ENCODE measurements around the gene ETS1.

The ETS1 gene

DNA sequence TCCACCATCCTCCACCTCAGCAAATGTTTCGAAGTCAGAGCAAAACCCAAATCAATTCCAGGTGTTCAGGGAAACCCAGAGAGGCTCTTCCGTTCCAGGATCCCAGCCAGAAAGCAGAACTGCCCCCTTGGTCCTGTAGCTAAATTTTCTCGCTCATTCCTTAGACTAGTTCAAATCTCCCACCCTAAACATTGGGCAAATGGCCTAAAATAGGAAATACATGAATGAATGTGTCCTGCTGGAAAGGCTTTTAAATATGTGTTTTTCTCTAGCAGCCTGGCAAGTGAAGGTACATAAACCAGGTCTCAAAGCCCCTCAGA, 89.6 kb downstream of the ETS1 start:
- no peak for DNase-seq

DNA sequence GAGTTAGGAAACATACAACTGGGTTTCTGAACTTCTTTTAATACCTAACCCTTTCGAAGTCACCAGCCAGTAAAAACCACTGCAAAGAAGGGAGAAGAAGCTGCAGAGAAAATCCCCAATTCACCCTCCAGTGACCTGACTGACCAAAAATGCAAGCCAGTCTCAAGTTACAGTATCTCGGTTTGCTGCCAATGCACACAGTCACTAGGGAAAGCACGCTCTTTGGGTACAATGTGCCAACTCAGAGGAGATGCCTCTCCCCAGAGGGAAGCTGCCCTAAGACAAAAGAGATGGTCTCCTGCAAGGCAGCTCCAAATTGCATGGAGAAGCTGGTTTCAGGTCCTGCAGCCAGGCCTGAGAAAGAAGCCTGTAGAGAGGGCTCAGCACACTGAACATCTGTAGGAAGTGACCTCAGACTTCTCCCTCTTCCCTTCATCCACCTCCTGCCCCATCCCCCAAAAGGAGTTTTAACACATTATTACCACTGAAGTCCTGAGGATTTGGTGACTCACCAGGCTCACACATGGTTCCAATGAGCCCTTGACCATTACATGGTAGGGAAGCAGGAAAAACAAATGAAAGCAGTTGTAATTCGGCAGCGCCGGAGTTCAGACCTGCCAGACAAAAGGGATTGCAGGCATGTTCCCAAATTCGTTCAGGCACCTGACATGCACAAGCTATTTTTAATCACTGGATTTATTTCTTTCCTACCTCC, 90.1 kb downstream of the ETS1 start:
- DNase-seq = no peak

DNA sequence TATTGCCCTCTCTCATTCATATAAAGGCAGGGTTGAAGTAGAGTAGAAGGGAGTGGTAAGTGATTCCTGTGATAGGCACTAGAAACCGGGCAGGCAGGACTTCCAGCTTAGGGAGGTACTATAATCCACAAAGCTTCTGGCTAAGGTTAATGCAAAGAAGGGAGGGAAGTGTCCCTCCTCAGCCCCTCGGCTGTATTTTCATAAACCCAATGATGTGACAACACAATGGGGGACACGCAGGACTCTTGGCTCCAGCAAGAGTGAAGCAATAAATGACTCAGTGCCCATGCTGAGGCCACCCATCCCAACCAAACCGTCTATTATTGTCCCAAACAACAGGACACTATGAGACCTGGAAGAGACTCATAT, 90.7 kb downstream of the ETS1 start:
- DNase-seq = no peak

DNA sequence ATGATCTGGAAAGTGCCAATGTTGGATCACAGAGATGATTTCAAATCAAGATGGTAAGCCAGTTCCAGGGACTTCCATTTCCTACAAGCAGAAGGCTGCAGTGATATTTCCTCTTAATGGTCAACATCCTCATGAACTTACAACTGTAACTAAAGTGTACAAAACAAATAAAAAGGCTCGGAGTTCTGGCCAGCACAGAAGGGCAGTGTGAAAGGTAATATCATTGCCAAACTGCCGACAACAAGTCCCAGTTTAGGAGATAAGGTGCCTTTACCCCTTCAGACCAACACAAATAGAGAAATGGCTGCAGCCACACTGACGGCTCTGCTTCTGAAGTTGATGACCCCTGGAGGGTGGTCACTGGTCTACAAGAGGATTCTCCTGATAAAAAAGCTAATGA, 91.1 kb downstream of the ETS1 start:
- DNase-seq = no peak

DNA sequence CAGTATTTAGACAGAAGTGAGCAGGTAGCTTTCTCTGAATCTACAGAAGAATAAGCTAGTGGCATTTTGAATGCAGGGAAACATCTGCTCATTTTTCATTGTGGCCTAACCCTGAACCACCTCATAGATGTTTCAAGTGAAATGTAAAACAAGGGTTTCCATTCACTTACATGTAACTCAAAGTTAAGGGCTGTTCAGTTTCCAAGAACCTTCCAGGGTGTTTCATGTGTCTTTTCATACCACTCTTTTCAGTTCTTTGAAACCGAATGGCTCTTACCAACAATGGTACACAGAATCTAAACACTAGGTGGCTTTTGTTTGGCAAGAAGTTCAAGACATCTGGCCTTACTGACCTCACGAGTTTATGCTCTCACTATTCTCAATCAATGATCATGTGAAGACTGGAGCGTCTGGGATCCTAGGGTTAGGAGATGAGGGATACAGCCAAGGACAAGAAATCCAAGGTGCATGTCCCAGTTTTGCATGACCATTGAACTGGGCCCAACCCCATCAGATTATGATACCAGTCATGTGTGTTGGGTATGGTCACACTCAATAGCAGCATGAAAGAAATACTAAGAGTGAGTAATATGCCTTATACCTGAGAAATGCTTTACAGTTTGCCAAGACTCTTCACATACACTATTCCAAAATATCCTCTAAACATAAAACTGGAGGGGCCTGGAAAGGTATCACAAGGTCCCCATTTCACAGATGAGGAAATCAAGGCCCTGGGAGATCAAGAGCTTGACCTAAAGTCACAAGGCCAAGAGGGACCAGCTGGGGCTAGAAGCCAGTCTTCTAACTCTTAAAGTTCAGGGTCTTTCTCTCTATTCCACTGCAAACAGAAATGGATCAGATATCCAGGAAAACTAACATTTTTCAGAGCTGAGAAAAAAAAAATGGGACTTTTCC, 92.7 kb downstream of the ETS1 start:
- no peak for DNase-seq

DNA sequence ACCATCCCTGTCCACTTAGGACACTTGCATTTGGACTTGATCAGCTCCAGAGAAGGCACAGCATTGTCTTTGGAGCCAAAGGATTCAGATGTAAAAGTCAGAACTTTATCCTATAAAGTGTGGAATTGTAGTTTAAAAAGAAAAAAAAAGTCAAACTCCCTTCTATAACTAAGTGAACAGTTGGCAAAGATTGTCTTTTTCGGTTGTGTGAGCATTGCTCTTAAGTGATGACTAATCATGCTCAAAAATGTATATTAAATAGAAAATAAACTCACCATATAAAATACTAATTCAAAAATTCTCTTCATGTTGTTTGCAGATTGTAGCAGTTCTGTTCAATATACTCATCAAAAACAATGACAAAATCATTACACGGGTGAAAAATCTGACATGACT, 93.8 kb downstream of the ETS1 start:
- DNase-seq = no peak

DNA sequence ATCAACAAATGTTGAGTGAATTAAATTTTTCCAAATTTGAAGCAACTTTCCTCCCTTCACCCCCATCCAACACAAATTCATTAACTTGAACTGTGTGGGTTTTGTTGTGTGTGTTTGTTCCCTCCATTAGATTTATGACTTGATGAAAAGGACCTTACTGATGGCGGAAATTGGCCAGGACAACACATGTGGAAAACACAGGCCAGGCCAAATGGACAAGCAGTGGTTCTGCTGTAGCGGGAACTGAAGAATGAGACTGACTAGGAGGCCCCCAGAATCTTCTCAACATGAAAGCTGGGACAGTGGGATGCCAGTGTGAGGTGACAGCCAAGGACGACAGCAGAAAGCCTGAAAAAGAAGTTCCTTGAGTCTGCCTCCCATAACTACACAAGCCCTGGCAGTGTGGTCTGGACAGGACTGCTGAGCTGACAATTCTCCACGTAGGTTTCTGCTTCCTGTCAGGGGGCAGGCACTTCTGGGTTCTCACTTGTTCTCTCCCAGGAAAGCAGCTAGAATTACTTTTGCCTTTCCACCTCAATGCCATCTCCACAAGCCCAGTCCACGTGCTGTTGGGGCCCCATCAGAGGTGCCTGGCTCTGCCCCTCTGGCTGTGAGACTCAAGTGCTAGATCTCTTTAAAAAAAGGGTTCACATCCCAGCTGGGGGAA, 94.3 kb downstream of the ETS1 start:
- DNase-seq = no peak

DNA sequence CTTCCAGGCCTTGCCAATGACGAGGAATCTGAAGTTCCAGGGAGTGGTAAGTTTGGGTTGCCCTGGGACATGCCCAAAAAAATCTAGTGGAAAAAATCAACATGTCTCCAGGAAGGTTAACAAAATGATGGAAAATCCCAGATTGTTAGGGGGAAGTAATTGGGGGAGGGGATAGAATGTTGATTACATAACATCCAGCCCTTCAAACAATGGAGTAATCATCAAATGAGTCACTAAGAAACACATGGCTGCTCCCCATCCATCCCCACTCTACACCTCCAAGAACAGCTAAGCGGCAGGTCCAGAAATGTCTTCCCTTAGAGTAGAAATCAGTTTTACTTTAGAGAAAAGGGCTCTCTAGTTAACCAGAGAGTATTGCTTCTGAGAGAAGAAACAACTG, 94.9 kb downstream of the ETS1 start:
- DNase-seq = no peak

DNA sequence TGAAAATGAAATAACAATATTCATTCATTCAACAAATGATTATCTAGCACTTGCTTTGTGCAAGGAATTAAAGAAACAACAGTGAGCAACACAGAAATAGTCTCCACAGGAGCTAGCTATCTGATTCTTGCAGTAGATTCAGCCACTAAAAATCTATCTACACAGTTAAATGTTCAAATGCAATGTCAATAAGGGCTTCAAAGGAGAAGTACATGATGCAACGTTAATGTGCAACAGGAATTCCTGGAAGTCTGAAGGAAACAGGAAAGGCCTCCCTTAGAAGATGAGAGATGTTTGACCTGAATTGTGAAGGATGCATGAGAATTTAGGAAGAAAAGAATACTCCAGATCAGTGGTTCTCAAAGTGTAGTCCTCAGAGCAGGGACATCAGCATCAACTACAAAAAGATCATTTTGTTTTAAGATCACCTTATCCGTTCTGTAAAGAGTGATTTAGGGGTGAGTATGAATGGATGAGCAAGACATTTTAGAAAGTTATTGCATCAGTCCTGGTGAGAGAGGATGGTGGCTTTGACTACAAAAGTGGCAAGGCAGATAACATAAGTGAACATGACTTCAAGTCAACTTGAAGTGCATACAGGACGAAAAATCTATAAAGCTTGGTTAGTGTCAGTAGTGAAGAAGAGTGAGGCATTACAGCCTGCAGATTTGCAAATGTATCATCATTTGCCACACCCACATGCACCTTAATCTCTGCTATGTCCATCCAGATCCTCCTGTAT, 96.0 kb downstream of the ETS1 start:
- no peak for DNase-seq

DNA sequence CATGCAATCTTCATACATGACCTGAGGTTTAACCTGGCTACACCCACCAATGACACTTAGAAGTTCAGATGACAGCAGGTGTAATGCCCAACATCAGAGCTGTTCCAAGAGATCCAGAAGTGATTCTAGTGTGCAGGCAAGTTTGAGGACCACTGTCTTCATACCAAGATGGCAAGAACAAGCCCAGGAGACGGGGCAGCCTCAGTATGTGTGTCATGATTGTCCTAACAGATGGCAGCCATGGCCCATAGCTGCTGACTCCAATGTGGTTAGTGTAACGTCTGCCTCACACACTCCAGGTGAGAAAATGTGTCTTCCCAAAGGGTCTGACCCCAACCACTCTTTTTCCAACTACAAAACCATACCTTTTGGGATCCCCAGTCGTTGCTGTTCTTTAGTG, 97.3 kb downstream of the ETS1 start:
- DNase-seq = no peak

DNA sequence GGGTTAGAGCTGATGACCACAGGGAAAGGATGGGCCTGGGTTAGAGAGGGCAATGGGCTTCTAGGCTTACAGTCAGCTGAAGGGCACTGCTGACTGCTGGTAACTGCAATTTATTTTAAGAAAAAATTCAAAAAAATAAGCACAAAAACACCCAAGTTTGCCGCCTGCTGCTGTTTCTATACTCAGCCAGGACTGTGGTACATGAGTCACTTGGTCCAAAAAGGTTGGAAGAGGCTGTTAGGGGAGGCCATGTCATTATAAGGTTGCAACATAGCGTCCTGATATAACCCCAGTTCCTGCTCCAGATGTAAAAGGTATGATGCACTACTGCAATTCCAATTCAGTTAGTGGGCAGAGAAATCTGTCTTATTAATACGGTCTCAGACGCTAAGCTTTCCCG, 98.9 kb downstream of the ETS1 start:
- DNase-seq = no peak

DNA sequence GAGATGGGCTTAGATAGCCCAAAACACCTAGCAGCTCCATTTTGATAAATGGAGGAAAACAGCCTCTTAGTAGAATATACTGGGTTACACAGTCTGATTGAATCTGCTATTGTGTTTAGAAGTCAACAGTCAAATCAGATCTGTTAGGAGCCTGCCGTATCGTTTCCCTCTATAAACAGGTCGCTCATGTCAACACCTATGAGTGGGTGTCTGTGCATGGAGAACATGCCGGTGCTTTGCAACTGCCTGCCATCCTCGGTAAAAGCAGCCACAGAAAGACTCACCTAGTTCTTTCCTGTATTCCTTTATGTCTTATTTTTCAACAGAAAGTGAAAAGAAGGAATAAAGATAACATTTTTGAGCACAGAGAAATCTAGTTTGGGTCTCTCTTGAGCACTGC, 99.4 kb downstream of the ETS1 start:
- no peak for DNase-seq

DNA sequence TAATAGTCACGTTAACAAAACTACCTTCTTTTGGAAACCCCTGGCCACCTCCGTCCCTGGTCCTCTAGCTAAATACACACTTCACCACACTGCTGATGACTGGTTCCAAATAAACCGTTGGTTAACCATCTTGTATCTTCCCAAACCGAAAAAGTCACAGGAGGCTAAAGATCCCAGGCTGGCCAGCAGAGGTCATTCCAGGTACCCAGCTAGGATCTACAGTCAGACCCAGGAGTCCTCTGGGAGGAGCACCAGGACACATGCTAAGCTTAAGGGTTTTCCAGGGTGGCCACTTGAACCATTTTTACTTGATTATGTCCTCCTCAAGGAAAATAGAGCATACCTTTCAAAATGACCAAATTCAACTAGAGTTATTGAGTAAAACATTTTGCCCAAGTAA, 103.2 kb downstream of the ETS1 start:
- DNase-seq = no peak

DNA sequence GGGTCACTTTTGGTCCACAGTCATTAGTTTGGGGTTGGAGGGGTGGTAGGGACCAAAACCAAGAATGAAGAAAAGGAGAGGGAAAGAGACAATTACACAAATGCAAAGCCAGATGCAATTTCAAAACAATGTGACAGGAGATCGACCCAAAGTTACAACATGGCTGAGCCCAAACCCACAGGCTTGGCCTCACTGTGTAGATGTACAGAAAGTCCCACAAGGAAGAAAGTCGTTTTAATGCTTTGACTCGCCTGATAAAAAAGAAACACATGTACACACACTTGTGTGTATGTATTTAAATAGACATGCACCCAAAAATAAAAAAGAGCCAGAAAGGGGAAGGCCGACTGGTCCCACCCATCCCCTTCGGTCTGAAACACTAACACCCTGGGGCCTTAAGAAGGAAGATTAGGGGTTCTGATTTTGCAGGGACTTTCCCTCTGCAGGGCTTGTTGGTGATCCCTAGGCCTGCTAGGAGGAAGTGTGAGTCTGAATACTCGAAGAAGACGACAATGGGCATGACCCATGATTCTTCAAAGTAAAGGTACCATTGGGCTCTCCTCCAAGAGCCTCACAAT, 104.1 kb downstream of the ETS1 start:
- DNase-seq = no peak

DNA sequence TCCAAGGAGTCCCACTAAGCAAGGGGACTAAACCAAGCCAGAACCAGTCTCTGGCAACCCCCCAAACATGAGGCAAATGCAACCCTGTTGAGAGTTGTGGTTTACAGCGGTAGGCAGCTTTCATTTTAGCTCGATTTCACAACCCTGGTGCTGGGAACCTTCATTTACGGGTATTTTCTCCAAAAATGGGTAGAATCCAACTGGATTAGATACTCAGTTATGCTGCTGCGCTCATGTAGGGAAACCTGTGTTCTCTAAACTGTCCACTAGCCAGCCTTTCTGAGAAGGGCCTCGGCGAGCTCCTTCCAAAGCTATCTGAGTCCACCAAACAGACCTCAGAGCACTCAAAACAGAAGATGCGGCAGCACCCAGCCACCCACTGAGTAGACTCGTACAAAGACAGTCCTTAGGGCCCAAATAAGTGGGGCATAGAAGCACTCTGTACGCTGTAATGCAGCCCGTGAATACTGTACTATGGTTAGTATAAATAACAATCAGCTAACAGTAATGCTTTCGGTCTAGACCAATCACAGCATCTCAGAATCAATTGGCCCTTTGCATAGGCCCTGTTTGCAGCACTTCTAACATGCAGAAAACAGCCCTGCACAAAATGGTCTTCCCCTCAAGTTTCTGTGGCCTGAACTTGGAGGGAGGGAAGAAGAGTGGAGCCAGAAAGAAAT, 104.7 kb downstream of the ETS1 start:
- no peak for DNase-seq

DNA sequence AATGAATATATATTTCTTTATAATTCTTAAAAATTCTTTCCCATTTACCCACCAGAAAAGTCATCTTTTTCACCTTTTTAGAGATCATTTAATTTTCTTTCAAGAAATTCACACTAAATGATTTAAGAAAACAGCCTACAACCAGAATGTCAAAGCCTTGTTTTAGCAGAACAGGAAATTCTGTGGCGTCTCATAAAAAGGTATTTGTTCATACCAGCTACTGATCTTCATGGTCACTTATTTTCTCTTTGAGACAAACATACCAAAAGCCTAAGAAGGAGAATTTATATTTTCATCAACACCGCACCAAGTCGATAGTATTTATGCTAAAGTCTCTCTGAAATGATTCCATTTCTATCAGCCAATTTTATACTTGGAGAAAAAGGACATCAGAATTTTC, 105.3 kb downstream of the ETS1 start:
- DNase-seq = no peak

DNA sequence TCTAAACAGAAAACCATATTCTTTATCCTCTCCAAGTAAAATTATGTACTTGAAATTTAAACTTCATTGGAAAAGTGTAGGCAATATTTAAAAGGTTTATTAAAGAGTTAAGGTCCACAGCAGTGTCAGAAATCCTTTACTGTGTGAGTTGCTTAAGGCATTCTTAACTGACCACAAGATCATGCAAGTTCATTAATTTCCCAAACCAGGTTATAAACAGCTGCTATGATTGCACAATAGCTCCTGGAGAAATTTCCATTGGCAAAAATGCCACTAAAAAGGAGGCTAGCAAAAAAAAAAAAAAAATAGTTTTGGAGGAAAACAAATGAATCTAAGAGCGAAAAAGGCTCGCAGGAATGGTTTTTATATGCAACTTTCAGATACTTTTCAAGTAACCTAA, 106.2 kb downstream of the ETS1 start:
- DNase-seq = no peak

DNA sequence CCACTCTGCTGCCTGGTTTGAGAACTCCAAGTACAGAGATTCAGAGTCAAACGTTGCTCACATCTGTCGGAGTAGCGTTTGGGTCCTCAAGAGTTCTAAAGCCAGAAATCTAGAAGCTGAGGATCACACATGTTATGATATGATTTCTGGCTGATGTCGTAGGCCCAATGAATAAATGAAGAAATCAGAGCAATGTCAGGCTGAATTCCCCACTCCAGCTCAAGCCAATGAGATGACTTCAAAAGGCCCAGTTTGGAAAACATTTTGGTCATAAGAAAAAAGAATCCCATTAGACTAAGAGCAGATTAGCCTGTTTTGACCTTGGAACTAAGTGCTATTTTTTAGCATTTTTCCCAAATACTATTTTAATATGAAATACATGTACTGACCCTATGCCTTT, 106.7 kb downstream of the ETS1 start:
- no peak for DNase-seq

DNA sequence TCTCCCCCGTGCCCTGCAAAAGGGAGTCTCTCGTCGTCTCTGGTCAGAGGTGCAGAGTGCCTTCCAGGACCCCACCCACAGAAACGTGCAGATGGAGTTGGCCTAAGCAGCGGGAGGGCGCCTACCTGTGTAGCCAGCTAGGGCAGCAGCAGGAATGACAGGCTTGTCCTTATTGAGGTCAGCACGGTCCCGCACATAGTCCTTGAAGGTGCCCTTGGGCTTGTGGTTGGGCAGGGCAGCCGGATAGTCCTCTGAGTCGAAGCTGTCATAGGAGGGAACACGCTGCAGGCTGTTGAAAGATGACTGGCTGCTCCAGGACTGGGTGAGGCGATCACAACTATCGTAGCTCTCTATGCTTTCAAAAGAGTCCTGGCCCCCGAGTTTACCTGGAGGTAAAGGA, 107.3 kb downstream of the ETS1 start:
- DNase-seq = no peak

DNA sequence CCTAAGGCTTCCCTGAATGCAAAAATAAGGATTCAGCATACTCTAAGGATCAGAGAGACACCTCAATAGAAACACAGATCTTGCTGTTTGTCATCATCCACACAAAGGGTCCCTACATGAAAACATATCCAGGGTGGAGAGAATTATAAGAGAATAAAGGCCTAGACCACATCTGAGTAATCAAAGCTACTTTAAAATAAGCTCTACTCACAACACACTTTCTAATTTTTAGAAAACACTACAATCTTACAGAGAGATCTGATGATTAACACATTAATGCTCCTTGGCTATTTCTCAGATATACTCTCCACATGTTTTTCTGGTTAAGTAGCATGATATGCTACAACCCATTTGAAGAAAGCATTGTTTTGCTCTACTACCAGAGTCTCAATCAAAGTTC, 108.2 kb downstream of the ETS1 start:
- no peak for DNase-seq

DNA sequence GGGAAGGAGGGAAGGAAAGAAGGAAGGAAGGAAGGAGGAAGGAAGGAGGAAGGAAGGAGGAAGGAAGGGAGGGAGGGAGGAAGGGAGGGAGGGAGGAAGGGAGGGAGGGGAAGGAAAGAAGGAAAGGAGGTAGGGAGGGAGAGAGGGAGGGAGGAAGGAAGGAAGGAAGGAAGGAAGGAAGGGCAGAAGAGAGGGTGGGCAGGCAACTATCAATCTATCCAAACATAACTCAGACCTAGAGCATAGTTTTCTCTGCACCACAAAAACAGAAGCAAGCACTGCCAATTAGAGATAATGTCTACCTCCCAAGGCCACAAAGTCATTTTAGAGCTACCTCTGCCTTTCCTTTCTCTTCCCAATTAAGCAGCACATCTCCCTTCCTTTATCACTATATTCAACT, 109.1 kb downstream of the ETS1 start:
- DNase-seq = no peak

DNA sequence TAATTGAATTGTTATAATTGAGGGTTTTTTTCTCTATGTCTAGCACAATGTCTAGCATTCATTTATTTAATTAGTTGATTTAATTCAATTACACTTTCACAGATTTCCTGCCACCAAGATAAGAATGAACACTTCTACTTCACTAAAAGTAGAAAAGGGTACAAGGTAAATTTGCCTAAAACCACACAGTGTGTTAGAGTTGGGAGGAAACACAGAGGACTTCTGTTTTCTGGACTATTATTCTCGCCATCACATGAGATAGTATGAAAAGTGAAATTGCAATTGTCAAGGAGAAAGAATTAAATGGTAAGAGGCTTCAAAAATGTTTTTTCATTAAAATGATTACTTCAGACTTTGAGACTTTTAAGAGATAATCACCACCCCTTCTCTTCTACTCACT, 109.5 kb downstream of the ETS1 start:
- DNase-seq = no peak

DNA sequence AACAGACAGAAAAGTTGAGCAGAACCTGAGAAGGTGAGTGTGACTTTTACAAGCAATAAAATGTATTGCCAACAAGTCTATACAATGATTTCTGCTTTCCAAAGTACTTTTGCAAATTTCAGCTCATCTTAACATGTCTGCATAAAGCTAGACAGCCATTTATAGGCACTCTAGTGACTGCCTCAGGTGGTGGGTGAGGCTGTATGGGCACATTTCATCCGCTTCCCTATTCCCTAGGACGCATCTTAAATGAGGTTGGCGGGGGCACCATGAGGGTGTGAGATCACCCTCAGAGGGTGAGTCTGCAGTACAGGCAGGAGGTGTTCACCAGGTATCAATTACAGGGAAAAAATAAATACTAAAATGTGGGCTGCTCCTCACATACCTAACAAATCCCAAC, 110.1 kb downstream of the ETS1 start:
- DNase-seq = no peak

Measured in NCI-H748 treated with DMSO at 0.1 percent for 48 hours (cell line).